GF-D8 (cell line): ENCODE data around the gene TBC1D30.

Source experiments
- DNase-seq: peaks from one replicate; lab custom pipeline; 2025; lab: John Stamatoyannopoulos, UW

Gene TBC1D30

GRCh38 chr12:64864319-64864718, 39.9 kb downstream of the TBC1D30 start:
- DNase-seq: no peak

GRCh38 chr12:64875186-64875585, 50.7 kb downstream of the TBC1D30 start:
- no peak for DNase-seq

GRCh38 chr12:64876388-64877071, 52.1 kb downstream of the TBC1D30 start:
- no peak for DNase-seq

DNA sequence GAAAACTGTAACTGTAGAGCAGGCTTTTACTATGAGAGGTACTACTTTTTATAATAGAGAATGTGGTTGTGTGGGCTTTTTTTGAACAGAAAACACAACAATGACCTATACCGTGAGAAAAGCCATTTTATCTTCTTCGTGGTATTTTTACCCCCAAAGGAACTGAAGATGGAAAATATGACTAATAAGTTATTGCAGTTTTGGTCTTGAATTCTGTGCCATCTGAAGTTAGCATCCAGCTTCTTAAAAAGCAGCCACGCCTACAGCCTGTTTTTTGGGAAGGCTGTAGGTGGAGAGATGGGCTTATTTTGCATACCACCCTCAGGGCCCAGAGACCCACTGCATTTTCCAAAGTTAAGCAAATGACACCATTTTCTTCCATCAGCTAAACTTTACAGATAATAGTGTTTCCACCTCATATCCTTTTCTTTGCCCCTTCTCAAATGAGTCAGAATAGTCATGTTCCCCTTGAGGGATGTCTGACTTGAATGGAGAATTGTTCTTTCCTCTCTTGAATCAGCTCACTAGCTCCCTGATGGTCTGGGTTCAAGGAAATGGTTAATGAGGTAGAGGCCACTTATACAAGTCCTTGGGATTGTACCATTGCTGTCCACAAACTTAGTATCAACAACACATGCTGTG, 53.0 kb downstream of the TBC1D30 start:
- DNase-seq: no peak

DNA sequence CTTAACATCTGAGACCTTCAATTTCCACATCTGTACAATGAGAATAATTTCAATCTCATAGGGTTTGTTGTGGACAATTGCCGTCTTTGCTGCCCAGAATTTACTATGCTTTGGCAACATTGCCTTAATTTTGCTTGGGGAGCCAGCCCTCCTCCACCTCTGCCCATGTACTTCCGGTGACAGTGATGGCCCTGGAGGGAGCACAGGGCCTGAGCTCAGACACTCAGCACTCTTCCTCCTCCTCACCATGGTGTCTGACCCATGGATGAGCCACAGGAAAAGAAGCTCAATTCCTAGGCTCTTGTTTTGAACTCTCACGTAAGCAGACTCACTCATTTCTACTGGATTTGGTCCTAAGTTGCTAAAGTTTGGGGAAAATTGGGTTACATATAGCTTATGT, 58.2 kb downstream of the TBC1D30 start:
- no peak for DNase-seq

- no peak for DNase-seq
These were observed 59.1 kb downstream of the TBC1D30 start for GRCh38 chr12:64883264-64884163.

DNA sequence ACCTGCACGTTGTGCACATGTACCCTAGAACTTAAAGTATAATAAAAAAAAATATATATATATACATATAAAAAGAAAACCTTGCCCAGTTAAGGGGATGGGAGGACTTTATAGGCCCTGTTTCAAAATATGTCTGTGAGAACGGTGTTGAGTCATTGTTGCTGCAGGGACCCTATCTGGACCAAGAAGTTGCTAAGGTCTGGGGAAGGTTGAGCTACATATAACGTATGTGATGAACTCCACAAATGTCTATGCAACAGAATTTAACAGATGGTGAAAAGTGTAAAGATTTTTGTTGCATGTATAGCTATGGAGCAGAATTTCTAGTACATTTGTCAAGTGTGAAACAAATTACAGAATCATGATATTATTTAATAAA, 59.7 kb downstream of the TBC1D30 start:
- no peak for DNase-seq

- no peak for DNase-seq
These were observed 60.3 kb downstream of the TBC1D30 start for GRCh38 chr12:64884728-64885127.

- DNase-seq: no peak
These were observed 65.2 kb downstream of the TBC1D30 start for GRCh38 chr12:64889434-64890216.

DNA sequence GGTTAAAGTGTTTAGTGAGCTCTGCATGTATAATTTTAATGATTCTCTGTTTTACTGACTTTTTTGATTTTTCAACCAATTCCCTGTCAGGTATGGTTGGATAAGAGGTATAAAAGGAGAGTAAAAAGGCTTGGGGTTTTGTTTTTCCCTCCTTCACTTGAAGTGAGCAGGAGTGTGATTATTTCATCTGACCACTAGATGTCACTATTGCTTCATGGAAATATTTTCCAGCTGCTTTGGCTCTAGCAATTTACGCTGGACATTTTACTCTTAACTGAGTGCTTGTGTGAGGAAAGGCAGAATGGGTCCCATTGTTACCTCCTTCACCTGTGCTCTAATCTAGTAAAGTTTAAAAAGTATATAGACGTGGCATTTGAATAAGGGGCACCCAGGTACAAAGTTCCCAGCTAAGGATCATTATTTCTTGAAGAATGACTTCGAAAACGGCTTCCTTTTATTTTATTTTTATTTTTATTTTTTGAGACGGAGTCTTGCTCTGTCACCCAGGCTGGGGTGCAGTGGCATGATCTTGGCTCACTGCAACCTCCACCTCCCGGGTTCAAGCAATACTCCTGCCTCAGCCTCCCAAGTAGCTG, 66.5 kb downstream of the TBC1D30 start:
- no peak for DNase-seq

GRCh38 chr12:64891629-64892028, 67.2 kb downstream of the TBC1D30 start:
- no peak for DNase-seq

DNA sequence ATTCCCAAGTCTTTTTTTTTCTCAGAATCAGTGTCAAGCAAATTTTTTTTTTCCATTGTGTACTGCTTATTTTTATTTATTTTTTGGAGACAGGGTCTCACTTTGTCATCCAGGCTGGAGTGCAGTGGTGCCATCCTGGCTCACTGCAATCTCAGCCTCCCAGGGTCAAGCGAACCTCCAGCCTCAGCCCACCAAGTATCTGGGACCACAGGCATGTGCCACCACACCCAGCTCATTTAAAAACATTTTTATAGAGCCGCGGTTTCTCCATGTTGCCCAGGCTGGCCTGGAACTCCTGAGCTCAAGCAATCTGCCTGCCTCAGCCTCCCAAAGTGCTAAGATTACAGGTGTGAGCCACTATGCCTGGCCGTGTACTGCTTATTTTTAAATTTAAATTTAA, 68.1 kb downstream of the TBC1D30 start:
- no peak for DNase-seq

DNA sequence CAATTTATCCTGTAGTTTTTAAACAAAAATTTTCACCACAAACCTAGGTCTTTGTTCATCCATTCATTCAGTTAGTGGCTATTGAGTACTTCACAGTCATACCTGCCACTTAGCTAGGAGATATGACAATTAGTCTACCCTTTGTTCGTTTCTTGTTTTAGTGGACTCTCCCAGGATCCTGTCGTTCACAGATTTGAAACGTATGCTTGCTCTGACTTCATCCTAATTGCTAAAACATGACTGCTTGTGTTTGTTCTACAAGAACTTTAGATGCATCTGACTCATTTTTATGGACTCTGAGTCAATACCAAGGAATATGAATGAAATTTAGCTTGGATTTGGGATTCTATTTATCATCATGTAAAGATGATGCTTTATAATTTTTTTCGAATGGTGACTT, 69.5 kb downstream of the TBC1D30 start:
- DNase-seq: no peak

GRCh38 chr12:64894827-64895475, 70.5 kb downstream of the TBC1D30 start:
- no peak for DNase-seq

DNA sequence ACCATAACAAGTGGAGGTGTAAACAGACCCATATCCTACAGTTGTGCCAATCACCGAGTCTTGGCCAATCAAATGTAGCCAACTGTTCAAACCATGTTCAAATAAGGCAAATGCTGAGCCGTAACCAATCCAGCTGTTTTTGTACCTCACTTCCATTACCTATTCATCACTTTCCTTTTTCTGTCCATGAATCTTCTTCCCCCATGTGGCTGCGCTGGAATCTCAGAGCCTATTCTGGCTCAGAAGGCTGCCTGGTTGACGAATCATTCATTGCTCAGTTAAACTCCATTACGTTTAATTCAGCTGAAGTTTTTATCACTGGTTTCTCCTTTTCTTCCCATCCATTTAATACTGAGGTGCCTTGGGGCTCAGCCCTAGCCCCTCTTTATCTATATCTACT, 71.1 kb downstream of the TBC1D30 start:
- DNase-seq: no peak

DNA sequence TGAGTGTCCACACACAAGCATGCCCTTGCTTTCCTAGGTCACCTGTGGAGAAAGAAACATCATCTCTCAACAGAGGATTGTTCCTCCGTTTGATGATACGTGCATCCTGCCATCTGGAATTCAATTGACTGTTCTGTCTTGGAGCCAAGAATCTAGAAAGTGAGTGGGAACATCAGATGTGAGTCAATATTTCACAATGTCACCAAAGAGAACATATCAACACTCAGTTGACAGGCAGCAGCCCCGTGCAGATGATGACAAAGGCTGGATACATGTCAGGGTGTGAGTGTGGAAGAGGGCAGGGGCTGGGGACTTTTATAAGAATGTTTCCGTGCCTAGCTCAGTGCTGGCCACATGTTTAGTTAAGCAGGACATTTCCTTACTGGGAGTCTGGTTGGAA, 76.1 kb downstream of the TBC1D30 start:
- no peak for DNase-seq

DNA sequence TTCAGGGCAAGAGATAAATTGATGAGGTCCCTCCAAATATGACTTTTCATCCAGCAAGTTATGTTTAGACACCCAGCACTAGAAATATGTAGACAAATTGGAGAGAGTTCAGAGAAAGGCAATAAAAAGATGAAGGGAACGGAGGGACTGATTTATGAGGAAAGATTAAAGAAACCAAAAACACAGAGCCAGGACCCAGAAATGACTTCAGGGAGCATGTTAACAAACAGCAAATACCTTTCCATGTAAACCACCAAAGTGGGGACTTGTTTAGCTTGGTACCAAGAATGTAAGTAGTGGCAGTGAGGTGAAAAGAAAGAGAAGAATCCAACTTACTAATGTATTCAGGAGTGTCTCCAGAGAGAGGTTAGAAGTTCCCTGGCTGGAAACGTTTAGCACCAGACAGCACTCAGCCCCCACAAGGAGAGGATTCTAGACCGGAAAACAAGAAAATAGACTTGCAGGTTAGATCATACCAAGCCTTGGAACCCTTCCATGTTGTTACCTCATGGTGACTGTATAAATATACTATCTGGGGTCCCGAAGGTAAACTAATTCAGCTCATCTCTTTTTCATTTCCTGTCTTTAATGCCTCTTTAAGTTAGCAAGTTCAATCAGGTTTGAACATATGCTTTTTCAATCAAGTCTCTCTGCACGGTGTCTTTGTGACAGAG, 79.2 kb downstream of the TBC1D30 start:
- no peak for DNase-seq

- no peak for DNase-seq
These were observed 82.7 kb downstream of the TBC1D30 start for GRCh38 chr12:64907097-64907496.

DNA sequence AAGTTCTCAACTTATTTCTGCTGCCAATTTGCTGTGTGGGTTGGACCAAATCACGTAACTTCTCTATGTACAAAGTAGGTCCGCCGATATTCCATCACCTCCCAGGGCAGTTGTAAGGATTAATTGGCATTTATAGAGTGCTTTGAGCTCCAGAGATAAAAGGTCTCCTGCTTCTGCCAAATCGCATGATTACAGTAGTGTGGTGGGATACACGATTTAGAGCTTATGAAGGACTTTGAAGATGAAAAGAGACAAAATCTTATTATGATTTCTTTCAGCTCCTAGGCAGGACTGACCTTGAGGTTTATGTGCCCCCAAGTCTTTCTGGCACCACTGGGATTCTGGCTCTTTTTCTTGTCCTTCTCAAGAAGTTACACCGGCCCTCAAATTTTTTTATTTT, 84.7 kb downstream of the TBC1D30 start:
- DNase-seq: no peak

- DNase-seq: no peak
These were observed 86.6 kb downstream of the TBC1D30 start for GRCh38 chr12:64911081-64911480.

- DNase-seq: no peak
These were observed 87.5 kb downstream of the TBC1D30 start for GRCh38 chr12:64911912-64912311.
